Measurements from ENCODE around the gene SLC51B.
"Not testable (repeated sequence)": the region's sequence is repeated elsewhere in the genome, so short reads cannot be mapped to it uniquely, and the experiment has no call there.

SLC51B gene

DNA sequence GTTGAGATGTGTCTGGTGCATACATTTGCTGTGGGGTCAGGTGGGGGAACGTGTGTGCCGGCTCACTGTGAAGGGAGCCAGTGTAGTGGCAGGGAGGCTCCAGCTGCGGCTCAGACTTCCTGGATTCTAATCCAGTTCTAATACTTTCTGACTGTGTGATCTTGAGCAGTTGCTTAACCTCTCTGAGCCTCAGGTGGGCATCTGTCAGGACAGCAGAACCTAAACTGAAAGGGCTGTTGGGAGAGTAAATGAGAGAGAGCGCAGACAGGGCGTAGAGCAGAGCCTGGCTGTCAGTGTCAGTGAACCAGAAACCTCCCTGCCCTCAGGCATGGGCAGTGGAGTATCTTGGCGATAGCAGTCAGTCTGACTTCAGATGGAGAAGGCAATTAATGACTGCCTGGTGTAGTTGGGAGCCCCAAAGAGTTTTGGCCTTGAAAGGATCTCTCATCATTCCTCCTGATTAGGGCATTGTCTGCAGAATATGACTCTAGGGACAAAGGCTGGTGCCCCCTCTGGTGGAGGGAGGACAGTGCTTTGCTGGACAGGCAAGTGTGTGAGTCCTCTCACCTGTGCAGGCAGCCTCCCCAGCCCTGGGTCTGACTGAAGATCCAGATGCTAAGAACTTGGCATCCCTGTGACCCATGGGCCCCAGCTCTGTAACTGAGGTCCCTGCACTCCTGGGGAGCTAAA is 40.9 kb downstream of the SLC51B start:
- DNase-seq: no peak

- DNase-seq: no peak
Observed at GRCh38 chr15:65086680-65087111, 41.5 kb downstream of the SLC51B start.

GRCh38 chr15:65087411-65087810 is 42.2 kb downstream of the SLC51B start:
- no peak for DNase-seq

GRCh38 chr15:65087873-65088642 is 42.9 kb downstream of the SLC51B start:
- no peak for DNase-seq

DNA sequence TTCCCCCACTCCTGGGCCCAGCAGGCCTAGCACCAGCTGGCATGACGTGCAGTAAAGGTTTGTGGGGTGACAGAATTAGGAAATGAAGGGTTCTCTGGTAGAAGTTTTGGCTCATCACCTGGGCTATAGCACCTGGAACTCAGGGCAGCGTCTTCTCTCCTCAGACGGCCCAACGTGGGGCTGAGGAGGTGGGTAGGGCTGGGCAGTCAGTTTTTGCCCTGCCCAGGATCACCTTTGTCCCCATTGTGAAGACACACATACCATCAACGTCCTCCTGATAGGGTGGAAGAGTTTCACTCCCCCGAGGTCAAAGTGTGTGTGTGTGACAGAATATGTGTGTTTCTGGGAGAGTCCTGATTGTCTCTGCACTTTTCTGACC is 43.4 kb downstream of the SLC51B start:
- DNase-seq: no peak

DNA sequence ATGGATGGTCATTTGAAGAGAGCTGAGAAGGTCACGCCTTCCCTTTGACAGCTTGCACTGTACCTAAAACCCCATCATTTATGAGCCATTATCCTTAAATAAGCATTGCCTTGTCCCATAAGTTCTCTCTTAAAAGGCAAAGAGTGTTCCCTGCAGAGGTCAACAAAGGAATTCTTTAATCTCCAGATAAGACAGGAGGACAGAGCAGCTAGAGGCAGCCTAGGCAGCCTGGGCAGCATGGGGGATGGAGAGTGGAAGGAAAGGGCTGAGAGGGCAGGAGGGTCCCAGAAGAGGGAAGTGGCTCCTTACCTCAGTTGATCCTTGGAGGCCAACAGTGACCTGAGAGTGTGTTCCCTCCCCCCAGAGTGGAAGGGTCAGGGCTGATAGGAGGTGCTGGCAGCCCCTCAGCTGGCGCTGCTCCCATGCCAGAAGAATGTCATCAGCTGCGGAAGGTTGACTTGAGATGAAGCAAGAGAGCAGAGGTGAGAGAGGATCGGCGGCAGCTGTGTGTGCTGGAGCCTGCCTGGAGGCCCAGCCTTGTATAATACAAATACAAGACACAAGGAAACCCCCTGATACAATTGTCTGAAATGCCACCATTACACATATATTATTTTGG is 44.1 kb downstream of the SLC51B start:
- no peak for DNase-seq

DNA sequence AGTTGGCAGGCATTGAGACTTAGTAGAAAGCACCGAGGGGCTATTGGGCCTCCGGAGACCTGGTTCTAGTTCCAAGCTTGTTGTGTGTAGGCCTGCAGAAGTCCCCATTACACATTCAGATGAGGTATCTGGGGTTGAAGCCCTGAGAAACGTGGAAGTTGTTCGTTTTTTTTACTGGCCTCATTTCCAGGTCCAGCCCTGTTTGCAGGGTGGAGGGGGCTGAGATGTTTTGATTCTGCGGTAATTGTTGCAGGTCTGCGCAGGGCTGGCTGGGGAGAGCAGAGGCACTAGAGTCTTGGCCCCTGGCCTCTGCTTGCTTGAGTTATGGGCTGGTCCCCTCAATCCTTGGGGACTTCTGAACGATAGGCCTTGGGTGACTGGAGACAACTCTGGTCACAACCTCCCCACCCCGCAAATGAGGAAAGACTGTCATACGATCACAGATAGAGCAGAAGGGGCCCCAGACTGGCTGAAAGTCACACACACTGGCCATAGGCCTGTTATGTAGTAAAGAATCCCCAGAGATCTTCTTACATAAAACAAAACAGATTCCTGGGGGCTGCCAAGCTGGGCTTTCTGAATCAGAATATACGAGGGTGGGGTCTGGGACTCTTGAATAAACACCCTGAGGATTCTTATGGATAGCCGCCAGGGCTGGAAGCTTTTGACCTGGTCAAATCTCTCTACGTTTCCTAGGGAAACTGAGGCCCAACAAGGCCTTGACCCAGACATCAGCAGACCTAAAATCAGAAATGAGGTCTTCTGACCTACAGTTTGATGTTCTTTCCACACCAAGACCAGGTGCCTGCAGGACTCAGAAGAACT is 47.0 kb downstream of the SLC51B start:
- DNase-seq: no peak

- DNase-seq: no peak
Observed at GRCh38 chr15:65092911-65093792, 48.0 kb downstream of the SLC51B start.

- DNase-seq: not testable (repeated sequence)
Observed at GRCh38 chr15:65093793-65094170, 48.6 kb downstream of the SLC51B start.

- DNase-seq: no peak
Observed at GRCh38 chr15:65094294-65094995, 49.3 kb downstream of the SLC51B start.

- no peak for DNase-seq
Observed at GRCh38 chr15:65095011-65095746, 50.0 kb downstream of the SLC51B start.

- no peak for DNase-seq
Observed at GRCh38 chr15:65095747-65096104, 50.5 kb downstream of the SLC51B start.

DNA sequence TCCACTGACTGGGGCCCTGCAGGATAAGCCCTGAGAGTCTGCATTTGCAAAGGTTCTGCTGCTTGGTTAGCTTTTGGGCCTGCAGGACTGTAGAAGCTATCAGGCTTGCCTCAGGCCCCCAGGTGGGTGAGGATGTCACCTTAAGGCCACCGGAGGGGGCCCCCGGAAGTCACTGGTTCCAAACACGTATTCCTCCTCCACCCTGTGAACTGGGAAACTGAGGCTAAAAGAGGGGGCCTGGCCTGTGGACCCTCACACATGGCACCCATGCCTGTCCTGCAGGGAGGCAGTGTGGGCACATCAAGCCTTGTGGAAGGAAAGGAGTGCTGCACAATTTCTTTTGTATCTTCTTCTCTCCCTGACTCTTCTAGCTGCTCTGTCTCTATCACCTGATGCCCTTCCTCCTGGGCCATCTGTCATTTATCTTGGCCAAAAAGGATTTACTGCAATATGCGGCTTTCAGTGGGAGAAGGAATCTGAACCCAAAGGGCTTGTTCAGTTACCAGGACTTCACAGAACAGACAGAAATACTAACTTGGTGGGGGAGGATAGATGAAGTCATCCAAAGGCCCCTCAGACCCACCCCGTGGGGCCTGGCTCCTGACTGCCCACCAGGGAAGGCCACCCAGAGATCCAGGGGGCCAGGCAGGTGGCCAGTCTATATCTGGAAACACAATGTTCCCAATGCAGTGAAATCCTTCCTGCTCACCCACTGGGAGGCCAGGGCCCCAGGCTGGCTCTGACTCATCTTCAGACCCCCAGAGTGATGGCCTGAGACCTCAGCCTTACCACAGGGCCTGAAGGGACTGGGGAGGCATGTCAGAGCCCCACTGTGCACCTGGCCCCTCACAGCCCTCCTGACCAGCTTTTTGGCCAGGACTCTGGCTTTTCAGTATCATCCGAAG is 51.5 kb downstream of the SLC51B start:
- DNase-seq: no peak

GRCh38 chr15:65097651-65098263 is 52.6 kb downstream of the SLC51B start:
- DNase-seq: no peak

DNA sequence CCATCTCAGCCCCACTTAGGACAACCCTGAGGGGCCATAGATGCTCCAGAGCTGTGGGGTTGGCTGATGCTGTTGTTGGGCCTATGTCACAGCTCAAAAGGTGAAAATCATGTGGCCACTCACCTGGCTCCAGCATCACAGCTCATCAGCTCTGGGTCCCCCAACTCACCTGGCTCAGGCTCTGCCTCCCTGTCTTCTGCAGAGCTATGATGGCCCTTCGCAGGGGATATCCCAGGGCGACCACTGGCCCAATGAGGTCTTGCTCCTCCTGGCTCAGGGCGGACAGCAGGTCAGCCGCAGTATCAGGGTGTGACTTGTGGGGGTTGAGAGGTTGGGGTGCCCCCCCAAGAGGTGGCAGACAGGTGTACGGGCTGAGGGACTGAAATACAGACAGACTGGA is 54.1 kb downstream of the SLC51B start:
- no peak for DNase-seq

DNA sequence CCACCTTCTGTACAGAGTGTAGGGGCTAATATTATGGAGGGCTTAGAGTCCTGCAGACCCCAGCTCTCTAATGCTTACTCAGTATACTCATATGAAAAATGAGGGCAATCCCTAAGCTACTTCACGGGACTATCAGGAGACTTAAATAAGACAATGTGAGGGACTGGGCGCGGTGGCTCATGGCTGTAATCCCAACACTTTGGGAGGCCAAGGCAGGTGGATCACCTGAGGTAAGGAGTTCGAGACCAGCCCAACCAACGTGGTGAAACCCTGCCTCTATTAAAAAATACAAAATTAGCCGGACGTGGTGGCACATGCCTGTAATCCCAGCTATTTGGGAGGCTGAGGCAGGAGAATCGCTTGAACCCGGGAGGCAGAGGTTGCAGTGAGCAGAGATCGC is 54.6 kb downstream of the SLC51B start:
- DNase-seq: not testable (repeated sequence)

- no peak for DNase-seq
Observed at GRCh38 chr15:65100442-65100841, 55.3 kb downstream of the SLC51B start.

DNA sequence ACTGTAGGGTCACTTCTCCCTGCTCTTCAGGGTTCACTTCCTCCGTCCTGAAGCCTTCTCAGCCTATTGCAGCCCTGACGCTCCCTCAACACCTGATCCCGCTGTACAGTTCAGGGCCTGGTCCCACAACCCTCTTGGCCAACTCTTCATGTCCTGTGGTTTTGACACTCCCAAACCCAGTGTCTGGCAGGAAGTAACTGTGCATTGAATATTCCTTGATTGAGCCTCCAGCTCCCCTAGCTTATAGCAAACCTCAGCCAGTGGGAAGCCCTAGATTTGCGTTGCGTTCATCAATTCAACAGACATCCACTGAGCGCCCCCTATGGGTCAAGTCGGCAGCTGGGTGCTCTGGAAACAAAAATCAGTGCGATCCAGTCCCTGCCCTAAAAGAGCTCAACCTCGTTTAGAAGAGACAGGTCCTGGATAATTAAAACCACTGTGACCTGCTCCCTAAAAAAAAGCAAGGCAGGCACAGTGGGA is 56.3 kb downstream of the SLC51B start:
- peak; percentile 55 for DNase-seq

Data from CD4-positive, alpha-beta T cell treated with Interleukin-21 for 1 hour (primary cell).